Measurements from ENCODE around the gene COL23A1. TPM values are rescaled to one million over a fixed set of nuclear protein-coding genes. Genes with fewer than 3 reads are reported as not detected.

COL23A1 gene
- polyA plus RNA-seq, 2 of the 4 experiments (the other 2 are of a cell fraction), result not detected

- TF ChIP-seq CHD2 (IDR thresholded peaks at IDR 0.05; ENCODE audit: low read length, partially characterized antibody) (no peak), POLR2A (IDR thresholded peaks at IDR 0.05; ENCODE audit: low read length) (no peak), CHD4 (IDR thresholded peaks at IDR 0.05; ENCODE audit: borderline replicate concordance) (no peak), SREBF2 (IDR thresholded peaks at IDR 0.05) (no peak)
- POLR2A ChIA-PET, result no interaction called here
- ATAC-seq, result no peak
- CTCF ChIA-PET, result no interaction called here
- H3K4me1 ChIP-seq, result no peaks in the 10 kb centered on the region
- DNase-seq (ENCODE audit: low read depth in 1 of 2, low spot score in 1 of 2), result no peak
- H3K27ac ChIP-seq, result no peak overlapping the region
- no peaks in the 10 kb centered on the region; the same call in 2 of the 3 replicates for H3K9me3 ChIP-seq
- H3K4me3 ChIP-seq, result no peak overlapping the region
- 51% methylated on average over 11 of the region's 11 CpGs for WGBS (ENCODE audit: missing lambda C conversion rate)
- no peak for FAIRE-seq
- H3K4me2 ChIP-seq, result no peak overlapping the region
Observed at GRCh38 chr5:178392931-178393394, 197.2 kb downstream of the COL23A1 start.

DNA sequence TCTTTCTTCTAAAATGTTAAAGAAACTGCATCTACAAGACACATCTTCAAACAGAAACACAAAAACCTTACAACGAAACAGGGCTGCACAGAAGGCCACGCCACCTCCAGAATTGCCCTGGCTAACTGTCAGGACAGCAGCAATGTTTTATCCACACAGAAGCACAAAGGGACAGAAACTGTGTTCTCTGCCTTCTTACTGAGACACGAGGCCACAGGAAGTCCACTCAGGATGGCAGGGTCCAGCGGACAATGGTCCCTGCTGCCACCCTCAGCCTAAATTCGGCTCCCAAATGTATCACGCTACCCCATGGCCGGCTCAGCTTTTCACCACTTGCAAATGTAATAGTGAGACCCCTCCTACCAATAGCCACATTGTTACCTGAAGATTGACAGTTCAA is 197.8 kb downstream of the COL23A1 start:
- TF ChIP-seq, protein P1, sequence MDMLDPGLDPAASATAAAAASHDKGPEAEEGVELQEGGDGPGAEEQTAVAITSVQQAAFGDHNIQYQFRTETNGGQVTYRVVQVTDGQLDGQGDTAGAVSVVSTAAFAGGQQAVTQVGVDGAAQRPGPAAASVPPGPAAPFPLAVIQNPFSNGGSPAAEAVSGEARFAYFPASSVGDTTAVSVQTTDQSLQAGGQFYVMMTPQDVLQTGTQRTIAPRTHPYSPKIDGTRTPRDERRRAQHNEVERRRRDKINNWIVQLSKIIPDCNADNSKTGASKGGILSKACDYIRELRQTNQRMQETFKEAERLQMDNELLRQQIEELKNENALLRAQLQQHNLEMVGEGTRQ (IDR thresholded peaks at IDR 0.05), result no peak
- CTCF ChIA-PET, result no interaction called here
- 30% methylated on average over 7 of the region's 7 CpGs for whole genome bisulfite sequencing (ENCODE audit: missing lambda C conversion rate)
- no peaks in the 10 kb centered on the region for H3K4me1 ChIP-seq
- no peaks in the 10 kb centered on the region for H3K9me3 ChIP-seq
- no peak for DNase-seq (ENCODE audit: low read depth in 1 of 2, low spot score in 1 of 2)
- FAIRE-seq, result no peak
- POLR2A ChIA-PET, result no interaction called here
- H3K27ac ChIP-seq, result no peak overlapping the region
- no peak overlapping the region for H3K4me2 ChIP-seq
- H3K4me3 ChIP-seq, result no peak overlapping the region
- ATAC-seq, result no peak

DNA sequence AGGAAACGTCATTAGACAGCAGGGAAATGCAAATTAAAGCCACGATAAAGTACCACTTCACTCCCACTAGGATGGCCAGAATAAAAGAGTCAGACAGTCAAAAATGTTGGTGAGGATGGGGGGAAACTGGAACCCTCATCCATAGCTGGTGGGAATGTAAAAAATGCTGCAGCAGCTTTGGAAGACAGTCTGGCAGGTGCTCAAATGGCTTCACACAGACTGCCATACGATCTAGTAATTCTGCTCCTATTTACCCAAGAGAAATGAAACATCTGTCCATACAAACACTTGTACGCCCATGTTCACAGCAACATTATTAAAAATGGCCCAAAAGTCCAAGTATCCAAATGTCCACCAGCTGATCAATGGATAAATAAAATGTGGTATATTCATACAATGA is 198.7 kb downstream of the COL23A1 start:
- FAIRE-seq, result no peak
- Histone ChIP-seq H3K9me3 (no peaks in the 10 kb centered on the region), H3K27ac (no peak overlapping the region), H3K4me3 (no peak overlapping the region), H3K4me2 (no peak overlapping the region), H3K4me1 (no peaks in the 10 kb centered on the region)
- WGBS (ENCODE audit: missing lambda C conversion rate), result 6% methylated on average over 4 of the region's 4 CpGs
- no peak for ATAC-seq
- TF ChIP-seq RARB (CRISPR knock-in tag; IDR thresholded peaks at IDR 0.05) (no peak), BHLHE40 (IDR thresholded peaks at IDR 0.05; ENCODE audit: low read depth, low read length) (no peak), HEYL (CRISPR knock-in tag; IDR thresholded peaks at IDR 0.05) (no peak), SMC3 (IDR thresholded peaks at IDR 0.05) (no peak), FOSB (CRISPR knock-in tag; IDR thresholded peaks at IDR 0.05) (no peak), HOXA7 (CRISPR knock-in tag; IDR thresholded peaks at IDR 0.05) (no peak), HOXB13 (CRISPR knock-in tag; IDR thresholded peaks at IDR 0.05; ENCODE audit: low read depth) (no peak), CEBPB (IDR thresholded peaks at IDR 0.05) (no peak), HOXB5 (CRISPR knock-in tag; IDR thresholded peaks at IDR 0.05) (no peak)
- TF ChIP-seq, protein P2, sequence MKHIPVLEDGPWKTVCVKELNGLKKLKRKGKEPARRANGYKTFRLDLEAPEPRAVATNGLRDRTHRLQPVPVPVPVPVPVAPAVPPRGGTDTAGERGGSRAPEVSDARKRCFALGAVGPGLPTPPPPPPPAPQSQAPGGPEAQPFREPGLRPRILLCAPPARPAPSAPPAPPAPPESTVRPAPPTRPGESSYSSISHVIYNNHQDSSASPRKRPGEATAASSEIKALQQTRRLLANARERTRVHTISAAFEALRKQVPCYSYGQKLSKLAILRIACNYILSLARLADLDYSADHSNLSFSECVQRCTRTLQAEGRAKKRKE (CRISPR knock-in tag; IDR thresholded peaks at IDR 0.05; ENCODE audit: low read depth), result no peak
- CTCF ChIA-PET, result no interaction called here
- POLR2A ChIA-PET, result no interaction called here
- no peak for DNase-seq (ENCODE audit: low read depth in 1 of 2, low spot score in 1 of 2)

DNA sequence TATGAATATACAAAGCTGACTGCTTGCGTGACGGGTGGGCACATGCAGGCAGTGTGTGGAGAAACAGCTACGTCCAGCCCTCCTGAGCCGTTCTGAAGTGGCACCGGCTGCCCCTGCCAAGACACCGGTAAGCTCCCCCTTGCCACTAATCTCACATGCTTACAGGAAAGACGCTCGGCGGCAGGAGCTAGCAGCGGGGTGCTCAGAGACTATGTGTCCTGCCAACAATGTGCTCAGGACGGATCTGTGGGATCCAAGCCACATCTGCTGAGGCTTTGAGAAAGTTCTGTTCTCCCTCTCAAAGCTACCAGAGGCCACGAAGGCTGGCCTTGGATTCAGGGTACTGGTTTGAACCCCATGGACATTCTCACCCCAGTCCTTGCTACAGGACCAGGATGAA is 200.4 kb downstream of the COL23A1 start:
- DNase-seq (ENCODE audit: low read depth in 1 of 2, low spot score in 1 of 2), result no peak
- ChIA-PET CTCF (no interaction called here), POLR2A (no interaction called here)
- no peak for FAIRE-seq
- TF ChIP-seq BHLHE40 (IDR thresholded peaks at IDR 0.05; ENCODE audit: low read depth, low read length), result no peak
- TF ChIP-seq GATA3 (IDR thresholded peaks at IDR 0.05; ENCODE audit: borderline replicate concordance), result no peak
- no peak for TF ChIP-seq CHD2 (IDR thresholded peaks at IDR 0.05; ENCODE audit: low read length, partially characterized antibody)
- TF ChIP-seq JUNB (IDR thresholded peaks at IDR 0.05), result no peak
- TF ChIP-seq, protein P3, sequence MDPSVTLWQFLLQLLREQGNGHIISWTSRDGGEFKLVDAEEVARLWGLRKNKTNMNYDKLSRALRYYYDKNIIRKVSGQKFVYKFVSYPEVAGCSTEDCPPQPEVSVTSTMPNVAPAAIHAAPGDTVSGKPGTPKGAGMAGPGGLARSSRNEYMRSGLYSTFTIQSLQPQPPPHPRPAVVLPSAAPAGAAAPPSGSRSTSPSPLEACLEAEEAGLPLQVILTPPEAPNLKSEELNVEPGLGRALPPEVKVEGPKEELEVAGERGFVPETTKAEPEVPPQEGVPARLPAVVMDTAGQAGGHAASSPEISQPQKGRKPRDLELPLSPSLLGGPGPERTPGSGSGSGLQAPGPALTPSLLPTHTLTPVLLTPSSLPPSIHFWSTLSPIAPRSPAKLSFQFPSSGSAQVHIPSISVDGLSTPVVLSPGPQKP (IDR thresholded peaks at IDR 0.05; ENCODE audit: low read depth, low read length), result no peak
- no peak for TF ChIP-seq RAD21 (conservative IDR thresholded peaks at IDR 0.05 in 1 of 2, IDR thresholded peaks at IDR 0.05 in 1 of 2)
- no peak for TF ChIP-seq CTCF (IDR thresholded peaks at IDR 0.05)
- no peak for TF ChIP-seq CBX2 (IDR thresholded peaks at IDR 0.05; ENCODE audit: borderline replicate concordance, low read depth)
- TF ChIP-seq, protein P4, sequence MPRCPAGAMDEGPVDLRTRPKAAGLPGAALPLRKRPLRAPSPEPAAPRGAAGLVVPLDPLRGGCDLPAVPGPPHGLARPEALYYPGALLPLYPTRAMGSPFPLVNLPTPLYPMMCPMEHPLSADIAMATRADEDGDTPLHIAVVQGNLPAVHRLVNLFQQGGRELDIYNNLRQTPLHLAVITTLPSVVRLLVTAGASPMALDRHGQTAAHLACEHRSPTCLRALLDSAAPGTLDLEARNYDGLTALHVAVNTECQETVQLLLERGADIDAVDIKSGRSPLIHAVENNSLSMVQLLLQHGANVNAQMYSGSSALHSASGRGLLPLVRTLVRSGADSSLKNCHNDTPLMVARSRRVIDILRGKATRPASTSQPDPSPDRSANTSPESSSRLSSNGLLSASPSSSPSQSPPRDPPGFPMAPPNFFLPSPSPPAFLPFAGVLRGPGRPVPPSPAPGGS (IDR thresholded peaks at IDR 0.05), result no peak
- no peak for TF ChIP-seq SMC3 (IDR thresholded peaks at IDR 0.05)
- no peak for TF ChIP-seq RCOR1 (IDR thresholded peaks at IDR 0.05; ENCODE audit: low read depth, low read length)
- TF ChIP-seq MYC (IDR thresholded peaks at IDR 0.05; ENCODE audit: borderline replicate concordance, low read length), result no peak
- no peak for TF ChIP-seq SREBF2 (IDR thresholded peaks at IDR 0.05)
- TF ChIP-seq, protein P5, sequence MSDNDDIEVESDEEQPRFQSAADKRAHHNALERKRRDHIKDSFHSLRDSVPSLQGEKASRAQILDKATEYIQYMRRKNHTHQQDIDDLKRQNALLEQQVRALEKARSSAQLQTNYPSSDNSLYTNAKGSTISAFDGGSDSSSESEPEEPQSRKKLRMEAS (IDR thresholded peaks at IDR 0.05), result no peak
- no peak overlapping the region for H3K4me3 ChIP-seq
- H3K9me3 ChIP-seq, result no peaks in the 10 kb centered on the region
- no peaks in the 10 kb centered on the region for H3K4me1 ChIP-seq
- no peak overlapping the region for H3K4me2 ChIP-seq
- H3K27ac ChIP-seq, result no peak overlapping the region
- WGBS (ENCODE audit: missing lambda C conversion rate), result 48% methylated on average over 12 of the region's 12 CpGs
- no peak for ATAC-seq

Data from A549 (cell line).